Measurements from ENCODE around the gene ZER1. TPM values are rescaled to one million over a fixed set of nuclear protein-coding genes. Genes with fewer than 3 reads are reported as not detected.
A peak's percentile ranks its signal among the peaks of the same experiment; 100 is the strongest.
"Not testable (repeated sequence)": the region's sequence is repeated elsewhere in the genome, so short reads cannot be mapped to it uniquely, and the experiment has no call there.

ZER1 gene
- 52.2 TPM for total RNA-seq

DNA sequence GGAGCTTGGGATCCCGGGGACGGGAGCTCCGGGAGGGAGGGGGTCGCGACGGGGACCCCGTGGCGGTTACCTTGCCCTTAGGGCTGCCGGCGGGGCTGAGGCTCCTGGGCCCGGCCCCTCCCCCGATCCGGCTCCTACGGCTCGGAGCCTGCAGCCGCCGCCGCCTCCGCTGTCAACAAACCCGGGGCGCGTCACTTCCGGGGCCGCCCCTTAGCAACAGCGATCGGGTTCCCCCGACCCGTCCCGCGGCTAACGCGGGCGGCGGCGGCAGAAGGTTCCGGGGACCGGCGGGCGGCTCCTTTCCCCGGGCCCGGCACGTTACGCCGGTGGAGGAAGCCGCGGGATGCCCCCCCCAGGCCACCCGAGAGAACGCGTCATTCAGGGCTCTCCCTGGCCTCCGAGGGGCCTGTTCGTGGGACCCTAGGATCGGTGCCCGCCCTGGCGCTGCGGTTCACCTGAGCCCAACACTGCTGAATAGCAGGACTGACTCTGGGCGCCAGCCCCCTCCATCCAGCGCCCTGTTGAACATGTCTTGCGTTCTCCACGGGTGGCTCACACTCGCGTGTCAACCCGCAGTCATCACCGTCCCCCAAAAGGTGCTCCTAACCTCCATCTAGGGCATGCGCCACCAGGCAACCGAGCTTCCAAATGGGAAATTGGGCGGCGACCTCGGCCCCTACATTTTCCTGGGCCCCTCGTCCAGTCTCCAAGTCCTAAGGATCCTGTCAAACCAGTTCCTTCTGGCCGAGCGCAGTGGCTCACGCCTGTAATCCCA is at the start of gene ZER1:
ZER1 (minus strand) TSS at position 183 of the 775 bp plus-strand sequence. CDS start 16,362 bp downstream, outside the sequence.
- peak; percentile 93 for DNase-seq (ENCODE audit: low spot score)

GRCh38 chr9:128820665-128821583 is 49.2 kb upstream of the ZER1 start:
- DNase-seq (ENCODE audit: low spot score): no peak

DNA sequence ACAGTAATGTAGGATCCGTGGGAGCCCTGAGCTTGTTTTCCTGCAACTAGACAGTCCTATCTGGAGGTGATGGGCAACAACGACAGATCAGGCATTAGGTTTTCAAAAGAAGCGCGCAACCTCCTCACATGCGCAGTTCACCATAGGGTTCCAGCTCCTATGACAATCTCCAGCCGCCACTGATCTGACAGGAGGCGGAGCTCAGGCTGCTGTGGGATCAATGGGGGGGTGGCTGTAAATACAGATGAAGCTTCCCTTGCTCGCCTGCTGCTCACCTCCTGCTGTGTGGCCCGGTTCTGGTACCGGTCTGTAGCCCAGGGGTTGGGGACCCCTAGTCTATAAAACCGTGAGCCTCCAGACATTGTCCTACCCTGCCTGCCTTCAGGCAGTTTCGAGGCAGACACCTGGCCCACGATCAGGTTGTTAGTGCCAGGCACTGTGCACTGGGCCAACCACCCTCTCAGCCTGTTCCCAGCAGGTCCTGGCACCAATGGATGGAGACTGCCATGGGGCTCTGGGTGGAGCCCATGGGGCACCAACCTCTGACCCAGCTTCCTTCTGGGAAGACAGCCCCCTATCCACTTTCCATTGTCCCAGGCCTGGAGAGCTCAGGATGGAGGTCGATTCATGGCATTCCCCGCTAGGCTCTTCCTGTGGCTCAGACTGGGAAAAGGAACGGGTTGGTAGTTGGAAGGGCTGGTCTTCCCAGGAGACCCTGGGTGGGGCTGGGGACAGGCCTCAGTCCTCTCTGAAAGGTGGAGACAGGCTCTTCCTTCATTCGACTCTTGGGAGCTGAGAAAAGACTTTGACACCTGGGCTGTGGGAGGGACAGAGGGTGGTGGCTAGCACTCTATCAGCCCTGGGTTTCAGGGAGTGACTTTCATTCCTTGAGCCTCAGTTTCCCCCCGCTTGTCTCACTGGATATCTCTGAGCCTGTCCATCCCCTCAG is 48.3 kb upstream of the ZER1 start:
- DNase-seq (ENCODE audit: low spot score): peak; percentile 67

DNA sequence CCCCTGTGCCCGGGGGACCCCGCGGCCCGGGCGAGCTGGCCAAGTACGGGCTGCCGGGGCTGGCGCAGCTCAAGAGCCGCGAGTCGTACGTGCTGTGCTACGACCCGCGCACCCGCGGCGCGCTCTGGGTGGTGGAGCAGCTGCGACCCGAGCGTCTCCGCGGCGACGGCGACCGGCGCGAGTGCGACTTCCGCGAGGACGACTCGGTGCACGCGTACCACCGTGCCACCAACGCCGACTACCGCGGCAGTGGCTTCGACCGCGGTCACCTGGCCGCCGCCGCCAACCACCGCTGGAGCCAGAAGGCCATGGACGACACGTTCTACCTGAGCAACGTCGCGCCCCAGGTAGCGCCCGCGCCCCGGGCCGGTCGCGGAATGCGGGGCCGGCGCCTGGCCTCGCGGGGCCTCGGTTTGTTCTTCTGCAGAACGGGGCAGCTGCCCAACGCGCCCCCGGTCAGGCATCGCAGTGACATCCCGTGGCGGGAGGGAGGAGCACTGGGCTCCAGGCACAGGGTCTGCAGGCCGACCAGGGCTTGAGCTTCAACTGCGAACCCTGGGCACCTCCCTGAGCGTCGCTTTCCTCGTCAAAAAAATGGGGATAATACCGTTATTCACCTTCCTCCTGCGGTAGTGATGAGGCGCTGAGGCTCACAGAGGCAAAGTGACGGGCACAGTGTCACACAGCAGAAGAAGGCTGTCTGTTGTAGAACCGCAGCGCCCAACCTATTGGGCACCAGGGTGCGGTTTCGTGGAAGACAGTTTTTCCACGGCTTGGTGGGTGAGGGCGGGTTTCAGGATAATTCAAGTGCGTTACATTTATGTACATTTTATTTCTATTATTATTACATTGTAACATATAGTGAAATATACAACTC is 47.4 kb upstream of the ZER1 start:
- no peak for DNase-seq (ENCODE audit: low spot score)

DNA sequence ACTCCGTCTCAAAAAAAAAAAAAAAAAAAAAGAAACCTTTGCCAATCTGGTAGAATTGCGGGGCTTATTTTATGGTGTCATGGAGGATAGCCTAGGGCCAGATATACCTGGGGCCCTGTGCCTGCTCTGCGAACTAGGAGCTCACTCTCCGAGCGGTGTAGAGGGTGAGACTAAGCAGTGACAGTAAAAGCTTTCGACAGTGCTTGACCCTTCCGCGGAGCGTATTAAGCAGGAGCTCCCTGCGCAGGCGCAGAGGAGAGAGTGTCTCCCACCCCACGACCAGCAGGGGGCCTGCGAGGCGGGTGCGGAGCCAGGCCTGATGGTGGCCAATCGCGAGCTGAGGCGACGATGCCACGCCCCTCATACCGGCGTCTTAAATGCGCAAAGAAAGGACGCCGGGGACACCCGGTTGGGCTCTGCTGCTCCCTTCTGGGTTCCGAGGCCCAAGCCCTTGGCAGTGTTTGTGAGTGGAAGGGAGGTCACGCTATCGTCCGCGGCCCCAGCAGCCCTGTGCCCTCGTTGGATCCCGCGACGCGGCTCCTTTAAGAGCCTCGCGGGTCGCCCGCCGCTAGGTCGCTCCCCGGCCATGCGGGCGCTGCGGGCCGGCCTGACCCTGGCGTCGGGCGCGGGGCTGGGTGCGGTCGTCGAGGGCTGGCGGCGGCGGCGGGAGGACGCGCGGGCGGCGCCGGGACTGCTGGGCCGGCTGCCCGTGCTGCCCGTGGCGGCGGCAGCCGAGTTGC is 46.5 kb upstream of the ZER1 start, which contains the start of gene ENDOG:
ENDOG (plus strand) TSS at position 402 of the 740 bp plus-strand sequence; CDS start at position 587, 185 bp downstream.
- DNase-seq (ENCODE audit: low spot score): peak; percentile 97

GRCh38 chr9:128810873-128811272 is 39.1 kb upstream of the ZER1 start:
- DNase-seq (ENCODE audit: low spot score): no peak

DNA sequence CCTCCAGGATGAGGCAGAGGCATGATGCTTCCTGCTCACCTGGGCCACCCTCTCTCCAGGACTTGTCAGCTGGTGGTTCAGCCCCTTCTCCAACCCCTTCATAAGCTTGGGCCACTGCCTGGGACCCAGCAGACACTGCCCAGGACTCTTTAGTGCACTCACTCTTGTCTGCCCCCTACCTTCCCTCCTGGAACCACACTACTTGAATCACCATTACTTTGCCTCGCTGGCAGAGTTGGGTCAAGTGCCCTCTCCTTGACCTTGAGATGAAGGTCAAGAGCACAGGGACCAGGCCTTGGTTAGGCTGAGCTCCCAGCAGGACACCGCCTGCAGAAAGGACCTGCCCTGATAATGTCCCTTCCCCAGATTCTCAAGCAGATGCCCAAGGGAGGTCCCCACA is 38.1 kb upstream of the ZER1 start:
- no peak for DNase-seq (ENCODE audit: low spot score)

DNA sequence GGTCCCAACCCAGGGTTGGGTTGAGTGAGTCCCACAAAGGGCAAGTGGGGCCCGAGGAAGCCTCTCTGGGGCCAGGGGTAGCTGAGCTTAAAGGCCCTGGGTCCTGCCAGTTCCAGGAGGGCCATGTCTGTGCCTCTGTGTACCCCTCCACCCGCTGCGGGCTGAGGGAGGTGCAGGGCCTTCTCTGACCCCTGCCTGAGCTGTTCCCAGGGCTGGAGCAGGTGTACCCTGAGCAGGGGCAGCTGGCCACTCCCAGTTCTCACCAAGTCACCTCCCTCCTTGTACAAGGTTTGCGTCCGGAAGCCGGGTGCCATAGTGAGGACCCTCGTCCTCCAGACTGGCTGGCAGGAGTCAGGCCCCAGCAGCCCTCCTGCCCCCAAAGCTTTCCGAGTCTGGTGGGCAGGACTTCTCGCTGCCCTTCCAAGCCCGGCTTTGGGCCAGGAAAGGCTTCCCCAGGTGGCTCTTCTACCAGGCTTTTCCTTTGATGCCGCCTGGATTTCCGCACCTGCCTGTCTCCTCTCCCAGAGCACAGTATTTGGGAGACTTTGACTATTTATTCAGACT is 37.4 kb upstream of the ZER1 start:
- DNase-seq (ENCODE audit: low spot score): no peak

DNA sequence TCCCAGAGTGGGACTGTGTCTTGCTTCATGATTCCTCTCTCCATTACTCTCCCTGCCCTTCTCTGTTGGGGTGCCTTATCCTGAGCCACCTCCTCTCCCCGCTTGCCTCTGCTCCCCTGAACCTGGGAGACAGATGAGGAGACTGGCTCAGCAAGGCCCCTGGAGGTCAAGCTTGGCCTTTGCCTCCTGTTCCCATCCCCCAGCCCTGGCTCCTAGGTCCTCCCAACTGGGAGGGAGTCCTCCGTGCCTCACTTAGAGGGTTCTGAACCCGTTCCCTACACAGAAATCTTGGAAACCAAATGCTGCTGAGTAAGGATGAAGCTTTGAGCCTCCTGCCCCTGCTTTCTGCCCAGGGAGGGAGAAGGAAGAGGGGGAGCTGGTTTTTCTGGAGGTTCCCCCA is 36.8 kb upstream of the ZER1 start:
- DNase-seq (ENCODE audit: low spot score): no peak

DNA sequence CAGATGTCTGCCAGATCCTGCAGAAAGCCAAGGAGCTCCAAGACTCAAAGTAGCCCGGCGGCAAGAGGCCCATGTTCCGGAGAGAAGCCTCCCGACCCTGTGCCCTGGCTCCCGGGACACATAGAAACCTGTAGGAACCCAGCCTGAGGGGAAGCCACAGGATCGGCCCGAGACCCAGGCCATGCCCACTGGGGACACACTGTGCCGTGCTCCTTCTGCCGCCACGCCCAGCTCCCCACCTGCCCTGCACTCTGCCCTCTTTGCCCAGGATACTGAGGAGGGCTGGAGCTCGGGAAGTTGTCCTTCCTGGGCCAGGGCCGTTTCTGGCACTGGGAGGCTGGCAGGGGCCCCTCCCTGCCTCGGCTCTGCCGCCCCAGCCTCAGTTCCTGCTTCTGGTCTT is 36.1 kb upstream of the ZER1 start:
- DNase-seq (ENCODE audit: low spot score): no peak

GRCh38 chr9:128805661-128806060 is 33.9 kb upstream of the ZER1 start:
- DNase-seq (ENCODE audit: low spot score): no peak

DNA sequence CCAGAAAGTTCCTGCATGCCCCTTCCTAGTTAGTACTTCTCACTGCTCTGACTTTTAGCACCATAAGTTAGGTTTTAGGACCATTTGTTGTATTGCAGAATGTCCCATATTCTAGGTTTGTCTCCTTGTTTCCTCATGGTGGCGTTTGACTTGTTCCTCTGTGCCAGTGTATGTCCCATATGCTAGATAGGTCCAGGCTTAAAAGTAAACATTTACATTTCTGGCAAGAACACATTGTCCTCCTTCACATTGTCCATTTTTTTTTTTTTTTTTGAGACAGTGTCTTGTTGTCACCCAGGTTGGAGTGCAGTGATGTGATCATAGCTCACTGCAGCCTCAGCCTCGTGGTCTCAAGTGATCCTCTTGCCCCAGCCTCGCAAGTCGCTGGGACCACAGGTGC is 30.8 kb upstream of the ZER1 start:
- DNase-seq (ENCODE audit: low spot score): no peak

GRCh38 chr9:128800061-128800460 is 28.3 kb upstream of the ZER1 start:
- DNase-seq (ENCODE audit: low spot score): no peak

DNA sequence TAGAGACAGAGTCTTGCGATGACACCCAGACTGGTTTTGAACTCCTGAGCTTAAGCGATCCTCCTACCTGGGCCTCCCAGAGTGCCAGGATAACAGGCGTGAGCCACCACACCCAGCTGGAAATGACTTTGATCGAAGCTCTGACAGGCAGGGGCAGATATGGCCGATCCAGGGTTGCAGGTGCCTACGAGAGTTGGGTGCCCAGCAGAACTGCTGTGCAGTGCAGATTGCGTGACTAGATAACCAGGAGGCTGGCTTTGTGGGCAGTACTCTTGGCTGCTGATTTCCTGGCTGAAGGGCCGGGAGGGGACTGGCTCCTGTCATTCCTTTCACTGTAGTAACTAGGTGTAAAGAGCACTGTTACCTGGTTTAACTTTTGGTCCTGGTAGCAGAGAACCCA is 27.2 kb upstream of the ZER1 start:
- DNase-seq (ENCODE audit: low spot score): no peak

DNA sequence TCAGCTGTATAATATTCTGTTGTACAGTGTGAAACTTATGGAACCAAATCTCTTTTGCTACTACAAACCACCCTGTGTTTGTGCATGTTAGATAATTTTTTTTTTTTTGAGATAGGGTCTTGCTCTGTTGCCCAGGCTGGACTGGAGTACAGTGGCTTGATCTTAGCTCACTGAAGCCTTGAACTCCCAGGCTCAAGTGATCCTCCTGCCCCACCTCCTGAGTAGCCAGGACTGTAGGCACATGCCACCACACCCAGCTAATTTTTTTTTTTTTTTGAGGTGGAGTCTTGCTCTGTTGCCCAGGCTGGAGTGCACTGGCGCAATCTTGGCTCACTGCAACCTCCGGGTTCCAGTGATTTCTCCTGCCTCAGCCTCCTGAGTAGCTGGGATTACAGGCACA is 23.2 kb upstream of the ZER1 start:
- DNase-seq (ENCODE audit: low spot score): not testable (repeated sequence)

- no peak for DNase-seq (ENCODE audit: low spot score)
Observed at GRCh38 chr9:128792978-128793686, 21.4 kb upstream of the ZER1 start.

GRCh38 chr9:128792134-128792533 is 20.4 kb upstream of the ZER1 start:
- no peak for DNase-seq (ENCODE audit: low spot score)

GRCh38 chr9:128790536-128790935 is 18.8 kb upstream of the ZER1 start:
- no peak for DNase-seq (ENCODE audit: low spot score)

GRCh38 chr9:128788445-128788844 is 16.7 kb upstream of the ZER1 start:
- no peak for DNase-seq (ENCODE audit: low spot score)
